GM21717 (cell line): ENCODE results near the gene COL15A1.
A peak's percentile ranks its signal among the peaks of the same experiment; 100 is the strongest.

Source experiments
- ATAC-seq: cut with Tn5 transposase; IDR thresholded peaks from one replicate; pipeline ENCODE4 v1.9.1; 2021; ENCODE audit warnings: mild to moderate bottlenecking, moderate library complexity; ENCODE audit not compliant: unreplicated experiment

The COL15A1 gene

GRCh38 chr9:98971168-98971914, 27.6 kb downstream of the COL15A1 start:
- ATAC-seq = no peak

DNA sequence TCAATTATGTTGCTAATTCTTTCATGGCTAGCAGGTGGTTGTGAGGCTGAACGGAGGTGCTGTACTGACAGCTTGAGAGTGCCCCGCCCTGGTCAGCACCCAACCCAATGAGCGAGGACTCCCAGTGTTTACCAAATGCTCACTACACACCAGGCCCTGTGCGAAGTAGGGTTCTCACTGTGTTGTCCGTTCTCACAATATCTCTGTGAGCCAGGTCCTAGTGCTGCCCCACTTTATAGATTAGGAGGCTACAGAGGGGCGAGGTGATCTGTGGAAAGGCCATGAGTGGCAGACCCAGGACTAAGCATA, 28.2 kb downstream of the COL15A1 start:
- ATAC-seq = no peak

DNA sequence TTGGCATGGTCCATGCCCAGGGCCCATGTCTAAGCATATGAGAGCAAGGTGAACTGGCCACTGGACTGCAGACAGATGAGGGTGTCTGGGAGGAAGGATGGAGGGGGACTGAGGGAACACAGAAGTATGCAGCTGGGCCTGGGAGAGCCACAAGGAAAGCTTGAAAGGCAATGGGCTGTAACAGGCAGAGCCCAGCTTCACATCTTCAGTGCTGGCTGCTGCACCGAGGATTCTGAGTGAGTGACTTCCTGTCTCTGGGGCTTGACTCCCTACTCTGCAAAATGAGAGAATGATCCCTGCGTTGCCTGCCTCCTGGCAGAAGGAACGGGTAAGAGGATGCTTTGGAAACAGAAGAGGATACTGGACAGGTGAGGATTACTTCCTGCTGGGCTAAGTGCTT, 29.0 kb downstream of the COL15A1 start:
- ATAC-seq = no peak

DNA sequence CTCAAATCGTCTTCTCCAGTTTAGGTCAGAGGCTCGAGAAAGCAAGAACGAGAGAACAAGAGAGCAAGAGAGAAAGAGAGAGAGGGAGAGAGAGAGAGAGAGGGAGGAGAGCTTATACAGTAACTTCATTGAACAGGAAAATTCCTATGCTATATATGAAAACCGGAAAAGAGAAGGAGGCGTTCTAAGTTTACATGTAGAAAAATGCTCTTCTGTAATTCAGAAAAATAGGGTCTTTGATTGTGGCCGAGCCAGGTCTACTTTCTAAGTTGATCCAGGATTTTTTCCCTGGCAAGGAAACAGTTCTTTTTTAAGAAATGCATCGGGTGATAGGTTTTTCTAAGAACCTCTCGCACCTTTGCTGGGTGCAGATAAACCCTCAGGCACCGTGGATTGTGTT, 29.5 kb downstream of the COL15A1 start:
- ATAC-seq = no peak

DNA sequence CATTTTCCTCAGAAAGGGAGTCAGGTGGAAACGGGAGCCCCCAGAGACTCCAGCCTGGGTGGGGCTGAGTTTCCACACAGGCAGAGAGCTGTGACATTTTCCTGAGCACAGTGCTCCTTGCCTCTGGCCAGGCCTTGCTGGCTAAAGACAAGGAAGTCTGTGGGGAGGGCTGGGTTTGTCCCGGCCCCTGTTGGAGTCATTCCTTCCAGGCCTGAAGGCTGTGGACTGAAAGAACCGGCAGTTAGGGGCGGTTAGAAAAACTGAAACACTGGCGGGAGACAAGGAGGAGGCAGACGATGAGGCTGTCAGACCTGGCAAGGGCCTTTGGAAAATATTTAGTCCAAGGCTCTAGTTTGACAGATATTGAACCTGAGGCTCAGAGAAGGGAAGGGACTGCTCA, 29.9 kb downstream of the COL15A1 start:
- ATAC-seq = no peak

GRCh38 chr9:98974106-98974505, 30.4 kb downstream of the COL15A1 start:
- ATAC-seq = no peak

- ATAC-seq = no peak
Observed at GRCh38 chr9:98974554-98974953, 30.8 kb downstream of the COL15A1 start.

GRCh38 chr9:98974994-98975712, 31.4 kb downstream of the COL15A1 start:
- ATAC-seq = peak; percentile 90

GRCh38 chr9:98975838-98976237, 32.1 kb downstream of the COL15A1 start:
- no peak for ATAC-seq

DNA sequence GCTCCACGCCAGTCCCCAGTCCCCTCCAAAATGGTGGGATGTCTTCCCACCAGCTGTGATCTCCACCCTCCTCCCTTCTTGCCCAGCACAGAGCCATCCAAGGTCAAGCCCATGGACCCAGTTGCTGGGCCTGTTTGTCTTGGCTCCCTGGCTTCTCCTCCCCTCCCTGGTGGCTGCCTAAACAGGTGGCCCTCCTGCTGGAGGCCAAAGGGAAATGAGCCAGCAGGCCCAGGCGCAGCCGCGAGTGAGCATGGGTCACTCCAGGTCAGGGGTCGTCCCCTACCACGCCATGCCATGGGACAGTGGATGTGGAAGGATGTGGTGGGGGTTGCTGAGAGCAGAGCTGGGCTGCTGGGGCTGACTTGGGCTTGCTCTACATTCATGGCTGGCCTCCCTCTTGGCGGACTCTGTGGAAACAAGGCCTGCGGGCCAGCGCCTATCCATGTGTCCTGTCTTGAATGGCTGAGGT, 33.6 kb downstream of the COL15A1 start:
- ATAC-seq = no peak

DNA sequence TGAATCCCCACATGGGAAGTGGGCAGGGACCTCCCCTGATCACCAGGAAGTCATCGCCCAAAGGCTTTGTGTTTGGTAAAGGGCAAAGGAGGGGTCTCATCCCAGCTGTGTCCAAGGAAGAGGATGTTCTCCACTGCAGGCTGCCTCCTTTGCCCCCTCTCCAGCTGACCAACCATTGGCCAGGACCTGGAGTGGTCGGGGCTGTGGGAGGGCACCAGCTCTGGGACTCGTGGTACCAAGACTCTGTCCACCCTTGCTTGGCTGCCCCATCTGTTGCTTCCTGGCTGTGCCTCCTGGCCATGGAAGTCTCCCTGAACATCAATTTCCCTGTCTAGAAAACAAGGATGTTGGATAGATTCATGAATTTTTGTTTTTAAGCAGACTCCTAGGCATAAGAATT, 34.1 kb downstream of the COL15A1 start:
- ATAC-seq = no peak

DNA sequence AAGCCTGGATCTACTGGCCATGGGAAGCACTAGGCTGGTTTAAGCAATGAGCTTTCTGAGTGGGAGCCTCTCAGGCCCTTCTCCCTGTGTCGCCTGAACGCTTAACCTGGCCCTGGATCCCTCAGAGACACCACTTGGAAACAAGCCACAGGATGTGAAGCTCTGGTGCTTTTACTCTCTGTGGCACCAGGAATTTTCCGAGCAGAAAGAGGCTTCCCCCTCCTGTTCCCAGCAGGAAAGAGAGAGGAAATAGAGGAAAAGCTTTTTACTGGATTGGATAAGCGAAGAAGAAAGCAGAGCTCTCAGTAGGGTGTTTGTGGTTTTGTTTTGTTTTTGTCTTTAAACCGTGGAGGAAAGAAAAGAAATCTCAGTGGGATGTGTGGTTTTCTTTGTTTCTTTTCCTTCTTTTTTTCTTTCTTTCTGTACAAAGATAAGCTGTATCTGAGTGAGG, 34.5 kb downstream of the COL15A1 start:
- ATAC-seq = no peak

GRCh38 chr9:98980291-98980690, 36.6 kb downstream of the COL15A1 start:
- no peak for ATAC-seq

DNA sequence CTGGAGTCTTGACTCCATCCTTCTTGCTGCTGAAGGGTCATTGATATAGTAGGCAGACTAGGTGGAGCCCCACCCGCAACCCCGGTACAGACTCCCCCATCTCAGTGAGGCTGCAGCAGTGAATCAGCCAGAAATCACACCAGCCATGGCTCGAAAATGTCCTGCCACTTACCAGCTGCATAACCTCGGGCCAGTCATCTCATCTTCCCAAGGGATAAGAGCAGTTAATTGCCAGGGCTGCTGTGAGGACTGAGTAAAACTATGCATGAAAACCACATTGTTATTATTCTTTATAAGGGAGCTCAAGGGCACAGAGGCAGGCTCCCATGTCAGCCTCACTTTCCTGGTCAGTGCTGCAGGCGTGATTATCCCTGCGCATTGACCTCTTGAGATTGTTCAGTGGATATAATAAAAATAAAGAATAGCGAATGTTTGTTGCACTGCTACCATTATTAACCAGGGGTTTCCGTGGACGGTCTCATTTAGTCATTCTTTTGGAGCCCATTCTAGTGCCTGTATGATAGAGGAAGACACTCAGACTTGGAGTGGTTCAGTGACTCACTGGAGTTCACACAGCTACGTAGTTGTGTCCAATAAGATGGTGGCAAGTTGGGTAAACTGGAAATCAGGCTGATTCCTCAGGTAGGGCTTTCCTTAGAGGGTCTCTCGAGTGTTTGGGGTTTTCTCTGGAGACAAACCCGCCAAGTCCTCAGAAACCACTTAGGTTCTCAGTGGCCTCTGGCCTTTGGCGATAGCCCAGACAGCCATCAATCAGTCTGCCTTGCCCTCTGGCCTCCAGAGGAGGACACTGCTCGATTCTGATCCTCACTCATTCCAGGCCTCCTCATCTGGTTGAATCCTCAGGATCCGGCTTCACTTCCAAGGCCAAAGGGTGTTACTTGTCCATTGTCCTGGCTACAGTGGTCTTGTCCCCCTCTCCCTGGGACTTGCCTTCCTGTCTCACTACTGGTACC, 39.9 kb downstream of the COL15A1 start:
- no peak for ATAC-seq

- no peak for ATAC-seq
Observed at GRCh38 chr9:98985596-98985995, 41.9 kb downstream of the COL15A1 start.

- ATAC-seq = no peak
Observed at GRCh38 chr9:98986866-98987651, 43.4 kb downstream of the COL15A1 start.

DNA sequence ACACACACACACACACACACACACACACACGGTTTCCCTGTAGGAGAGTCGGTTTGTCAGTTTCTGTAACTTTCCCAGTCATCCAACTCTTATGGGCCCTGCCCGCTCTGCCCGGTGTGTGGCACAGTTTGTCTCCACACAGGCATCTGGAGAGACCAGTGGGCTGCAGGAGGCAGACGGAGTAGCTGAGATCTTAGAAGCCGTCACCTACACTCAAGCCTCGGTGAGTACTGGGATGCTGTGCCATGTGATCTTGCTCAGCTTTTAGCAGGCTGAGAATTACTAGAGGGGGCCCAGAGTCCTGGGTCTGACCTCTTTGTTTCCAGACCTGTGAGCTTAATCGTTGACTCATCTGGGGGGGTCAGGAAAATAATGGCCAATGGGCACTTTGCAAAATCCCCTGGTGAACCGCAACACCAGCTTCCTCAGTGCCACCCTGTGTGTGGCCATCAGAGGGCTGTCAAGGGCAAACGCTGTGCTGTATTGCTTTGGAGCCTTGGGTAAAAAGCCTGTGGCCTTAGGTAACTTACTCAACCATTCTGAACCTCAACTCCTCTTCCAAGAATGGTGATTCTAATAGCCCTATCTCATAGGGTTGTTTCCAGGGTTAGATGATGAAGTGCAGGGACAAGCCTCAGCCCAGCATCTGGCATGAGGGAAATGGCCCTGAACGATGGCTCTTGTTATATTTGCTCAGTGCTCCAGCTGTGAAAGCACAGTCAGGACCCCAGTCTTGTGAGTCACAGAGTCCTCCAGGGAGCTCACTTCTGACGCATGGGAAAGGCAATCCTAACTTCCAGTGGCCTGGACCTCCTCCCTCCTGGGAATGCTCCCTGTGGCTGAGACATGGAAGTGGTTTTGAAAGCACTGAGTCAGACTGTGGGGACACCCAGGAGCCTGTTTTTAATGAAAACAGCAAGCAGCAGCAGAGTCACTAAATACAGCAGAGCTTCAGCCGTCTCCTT, 45.6 kb downstream of the COL15A1 start:
- no peak for ATAC-seq

- no peak for ATAC-seq
Observed at GRCh38 chr9:98990181-98990870, 46.6 kb downstream of the COL15A1 start.
